Measurements from ENCODE around the gene LIX1L. TPM values are rescaled to one million over a fixed set of nuclear protein-coding genes. Genes with fewer than 3 reads are reported as not detected.

LIX1L gene
- total and polyA plus RNA-seq, 2 donors (not counting 1 experiment from before 2014, with no cell fraction given), result 14.2 to 63.3 TPM

- Histone ChIP-seq H3K4me1 (ENCODE audit: control insufficient read depth, extremely low read depth, insufficient read depth, low read length) (no peaks in the 10 kb centered on the region), H3K79me2 (ENCODE audit: control insufficient read depth, insufficient read depth, low read length) (no peaks in the 10 kb centered on the region), H3K9me3 (ENCODE audit: control insufficient read depth, insufficient read depth, low read depth, low read length) (no peaks in the 10 kb centered on the region), H3K4me2 (ENCODE audit: extremely low read depth, insufficient read depth, low read length) (no peak overlapping the region), H3K9ac (ENCODE audit: insufficient read depth, low read length) (no peak overlapping the region), H3K36me3 (ENCODE audit: control insufficient read depth, insufficient read depth, low read length) (no peaks in the 10 kb centered on the region), H3K4me3 (replicated peaks in 1 of 4; ENCODE audit: control extremely low read depth in 1 of 4, insufficient read depth in 1 of 4, low read depth in 3 of 4, low read length in 4 of 4) (no peak overlapping the region), H2AFZ (ENCODE audit: low read length) (no peak overlapping the region), H4K20me1 (ENCODE audit: control insufficient read depth, extremely low read depth, insufficient read depth, low read length) (no peaks in the 10 kb centered on the region), H3K27me3 (ENCODE audit: control insufficient read depth, insufficient read depth, low read length) (no peaks in the 10 kb centered on the region), H3K27ac (ENCODE audit: insufficient read depth, low read length) (no peak overlapping the region)
- no peak for DNase-seq (ENCODE audit: low read depth in 2 of 2)
- TF ChIP-seq EZH2 (IDR thresholded peaks at IDR 0.05; ENCODE audit: low read length, missing control alignments) (no peak), CTCF (conservative IDR thresholded peaks at IDR 0.05 in 1 of 2, IDR thresholded peaks at IDR 0.05 in 1 of 2; ENCODE audit: low read depth in 1 of 2, low read length in 2 of 2) (no peak)
Measured at GRCh38 chr1:145942405-145942804, 15.4 kb downstream of the LIX1L start.

GRCh38 chr1:145937436-145937835 is 20.4 kb downstream of the LIX1L start:
- no peaks in the 10 kb centered on the region for H3K4me1 ChIP-seq (ENCODE audit: control insufficient read depth, extremely low read depth, insufficient read depth, low read length)
- no peak overlapping the region for H3K9ac ChIP-seq (ENCODE audit: insufficient read depth, low read length)
- no peaks in the 10 kb centered on the region for H3K27me3 ChIP-seq (ENCODE audit: control insufficient read depth, insufficient read depth, low read length)
- TF ChIP-seq CTCF (conservative IDR thresholded peaks at IDR 0.05 in 1 of 2, IDR thresholded peaks at IDR 0.05 in 1 of 2; ENCODE audit: low read depth in 1 of 2, low read length in 2 of 2), result no peak
- no peak for TF ChIP-seq EZH2 (IDR thresholded peaks at IDR 0.05; ENCODE audit: low read length, missing control alignments)
- DNase-seq (ENCODE audit: low read depth in 2 of 2), result no peak
- peaks cover 5% of the 10 kb centered on the region for H3K36me3 ChIP-seq (ENCODE audit: control insufficient read depth, insufficient read depth, low read length)
- H4K20me1 ChIP-seq (ENCODE audit: control insufficient read depth, extremely low read depth, insufficient read depth, low read length), result no peaks in the 10 kb centered on the region
- no peak overlapping the region for H3K4me2 ChIP-seq (ENCODE audit: extremely low read depth, insufficient read depth, low read length)
- H2AFZ ChIP-seq (ENCODE audit: low read length), result no peak overlapping the region
- H3K4me3 ChIP-seq (replicated peaks in 1 of 4; ENCODE audit: control extremely low read depth in 1 of 4, insufficient read depth in 1 of 4, low read depth in 3 of 4, low read length in 4 of 4), result no peak overlapping the region
- H3K27ac ChIP-seq (ENCODE audit: insufficient read depth, low read length), result no peak overlapping the region
- no peaks in the 10 kb centered on the region for H3K9me3 ChIP-seq (ENCODE audit: control insufficient read depth, insufficient read depth, low read depth, low read length)
- H3K79me2 ChIP-seq (ENCODE audit: control insufficient read depth, insufficient read depth, low read length), result no peaks in the 10 kb centered on the region

GRCh38 chr1:145936247-145936646 is 21.6 kb downstream of the LIX1L start:
- Histone ChIP-seq H3K27me3 (ENCODE audit: control insufficient read depth, insufficient read depth, low read length) (no peaks in the 10 kb centered on the region), H3K27ac (ENCODE audit: insufficient read depth, low read length) (no peak overlapping the region), H3K36me3 (ENCODE audit: control insufficient read depth, insufficient read depth, low read length) (peaks cover 5% of the 10 kb centered on the region), H2AFZ (ENCODE audit: low read length) (no peak overlapping the region), H3K9ac (ENCODE audit: insufficient read depth, low read length) (no peak overlapping the region), H3K9me3 (ENCODE audit: control insufficient read depth, insufficient read depth, low read depth, low read length) (no peaks in the 10 kb centered on the region), H3K4me1 (ENCODE audit: control insufficient read depth, extremely low read depth, insufficient read depth, low read length) (no peaks in the 10 kb centered on the region), H3K4me2 (ENCODE audit: extremely low read depth, insufficient read depth, low read length) (no peak overlapping the region), H4K20me1 (ENCODE audit: control insufficient read depth, extremely low read depth, insufficient read depth, low read length) (no peaks in the 10 kb centered on the region), H3K4me3 (replicated peaks in 1 of 4; ENCODE audit: control extremely low read depth in 1 of 4, insufficient read depth in 1 of 4, low read depth in 3 of 4, low read length in 4 of 4) (no peak overlapping the region), H3K79me2 (ENCODE audit: control insufficient read depth, insufficient read depth, low read length) (no peaks in the 10 kb centered on the region)
- DNase-seq (ENCODE audit: low read depth in 2 of 2), result no peak
- TF ChIP-seq CTCF (conservative IDR thresholded peaks at IDR 0.05 in 1 of 2, IDR thresholded peaks at IDR 0.05 in 1 of 2; ENCODE audit: low read depth in 1 of 2, low read length in 2 of 2), result no peak
- no peak for TF ChIP-seq EZH2 (IDR thresholded peaks at IDR 0.05; ENCODE audit: low read length, missing control alignments)
